ENCODE measurements around the gene SYT11. TPM values are rescaled to one million over a fixed set of nuclear protein-coding genes. Genes with fewer than 3 reads are reported as not detected.

The SYT11 gene
- total and polyA plus RNA-seq, 9 of the 15 experiments (the other 6 are each of a cell fraction or from before 2014, with no cell fraction given) = 0.05 to 0.18 (median 0.11) TPM

GRCh38 chr1:155871390-155871789 lies 12.0 kb downstream of the SYT11 start:
- Histone ChIP-seq H3K79me2 (ENCODE audit: control insufficient read depth, insufficient read depth, low read length) (no peaks in the 10 kb centered on the region), H3K4me2 (ENCODE audit: insufficient read depth, low read length) (no peak overlapping the region), H3K4me1 (replicated peaks in 1 of 2; ENCODE audit: control insufficient read depth in 2 of 2, insufficient read depth in 2 of 2, low read length in 2 of 2) (no peaks in the 10 kb centered on the region; a peak in 1 of 5 replicates), H3K27ac (ENCODE audit: extremely low read depth, low read depth, low read length) (no peak overlapping the region), H3K9ac (ENCODE audit: insufficient read depth in 1 of 2, low read depth in 2 of 2, low read length in 2 of 2) (peak overlapping the region in 1 of 2 experiments; percentile 1; a peak in 1 of 4 replicates), H4K20me1 (replicated peaks; ENCODE audit: control insufficient read depth, insufficient read depth, low read length) (no peaks in the 10 kb centered on the region), H2AFZ (ENCODE audit: low read depth, low read length) (no peak overlapping the region), H3K9me1 (ENCODE audit: control insufficient read depth, insufficient read depth, low read length) (no peaks in the 10 kb centered on the region), H3K27me3 (ENCODE audit: control insufficient read depth in 2 of 2, insufficient read depth in 2 of 2, low read length in 2 of 2) (no peaks in the 10 kb centered on the region; a peak in 1 of 5 replicates), H3K9me3 (replicated peaks; ENCODE audit: control insufficient read depth, insufficient read depth, low read depth, low read length) (no peaks in the 10 kb centered on the region), H3K36me3 (ENCODE audit: control insufficient read depth, insufficient read depth, low read length) (no peaks in the 10 kb centered on the region), H3K4me3 (no peak overlapping the region)
- whole genome bisulfite sequencing (ENCODE audit: insufficient coverage, low coverage, missing lambda C conversion rate) = 0% methylated on average over 1 of the region's 1 CpG
- ATAC-seq (no peak), DNase-seq (ENCODE audit: extremely low read depth in 1 of 4, low spot score in 3 of 4) (no peak), FAIRE-seq (no peak)
- intact Hi-C loops (cut with micrococcal nuclease) (no loop called here), in situ Hi-C loops (cut with MboI) (no loop called here)
- peak; percentile 85 for TF ChIP-seq NFIC (IDR thresholded peaks at IDR 0.05)
- TF ChIP-seq, protein P1, sequence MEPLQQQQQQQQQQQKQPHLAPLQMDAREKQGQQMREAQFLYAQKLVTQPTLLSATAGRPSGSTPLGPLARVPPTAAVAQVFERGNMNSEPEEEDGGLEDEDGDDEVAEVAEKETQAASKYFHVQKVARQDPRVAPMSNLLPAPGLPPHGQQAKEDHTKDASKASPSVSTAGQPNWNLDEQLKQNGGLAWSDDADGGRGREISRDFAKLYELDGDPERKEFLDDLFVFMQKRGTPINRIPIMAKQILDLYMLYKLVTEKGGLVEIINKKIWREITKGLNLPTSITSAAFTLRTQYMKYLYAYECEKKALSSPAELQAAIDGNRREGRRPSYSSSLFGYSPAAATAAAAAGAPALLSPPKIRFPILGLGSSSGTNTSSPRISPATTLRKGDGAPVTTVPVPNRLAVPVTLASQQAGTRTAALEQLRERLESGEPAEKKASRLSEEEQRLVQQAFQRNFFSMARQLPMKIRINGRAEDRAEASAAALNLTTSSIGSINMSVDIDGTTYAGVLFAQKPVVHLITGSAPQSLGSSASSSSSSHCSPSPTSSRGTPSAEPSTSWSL (CRISPR knock-in tag; IDR thresholded peaks at IDR 0.05; ENCODE audit: borderline replicate concordance) = no peak
- no TSS peak for BruUV-seq (replicated peaks)
- POLR2A ChIA-PET = interaction anchor here (0.6 to 1.8 kb wide), 3 partner anchors 12 to 16 kb away, joined by 4 to 6 read pairs (median 4); partner anchors contain the start of gene SYT11
- CTCF ChIA-PET (ENCODE audit: low intra/inter-chr PET ratio) = no interaction called here

DNA sequence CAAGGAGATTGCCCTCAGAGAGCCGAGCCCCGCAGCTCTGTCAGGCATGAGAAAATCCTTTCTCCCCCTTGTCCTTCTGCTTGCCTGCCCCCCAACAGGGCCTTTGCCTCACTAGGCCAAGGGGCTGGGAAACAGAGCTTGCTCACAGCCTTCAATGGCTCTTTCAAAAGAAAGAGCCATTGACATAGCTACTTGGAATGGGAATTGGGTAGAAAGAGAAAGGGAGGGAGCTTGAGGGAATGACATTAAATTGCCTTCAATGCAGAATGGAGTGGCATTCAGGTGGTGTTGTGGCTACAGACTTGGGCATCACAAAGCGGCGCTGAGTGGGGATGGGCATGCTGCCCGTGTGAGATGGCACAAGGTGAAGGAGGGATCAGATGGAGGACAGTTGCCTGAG lies 13.2 kb downstream of the SYT11 start:
- CTCF ChIA-PET (ENCODE audit: low intra/inter-chr PET ratio) = no interaction called here
- Histone ChIP-seq H3K4me1 (replicated peaks in 1 of 2; ENCODE audit: control insufficient read depth in 2 of 2, insufficient read depth in 2 of 2, low read length in 2 of 2) (no peaks in the 10 kb centered on the region; a peak in 1 of 5 replicates), H3K9me1 (ENCODE audit: control insufficient read depth, insufficient read depth, low read length) (no peaks in the 10 kb centered on the region), H3K9ac (ENCODE audit: insufficient read depth in 1 of 2, low read depth in 2 of 2, low read length in 2 of 2) (no peak overlapping the region), H3K4me3 (no peak overlapping the region), H3K36me3 (ENCODE audit: control insufficient read depth, insufficient read depth, low read length) (no peaks in the 10 kb centered on the region), H4K20me1 (replicated peaks; ENCODE audit: control insufficient read depth, insufficient read depth, low read length) (no peaks in the 10 kb centered on the region), H3K79me2 (ENCODE audit: control insufficient read depth, insufficient read depth, low read length) (no peaks in the 10 kb centered on the region), H2AFZ (ENCODE audit: low read depth, low read length) (no peak overlapping the region), H3K4me2 (ENCODE audit: insufficient read depth, low read length) (no peak overlapping the region), H3K27ac (ENCODE audit: extremely low read depth, low read depth, low read length) (no peak overlapping the region), H3K27me3 (ENCODE audit: control insufficient read depth in 2 of 2, insufficient read depth in 2 of 2, low read length in 2 of 2) (no peaks in the 10 kb centered on the region; a peak in 1 of 5 replicates), H3K9me3 (replicated peaks; ENCODE audit: control insufficient read depth, insufficient read depth, low read depth, low read length) (no peaks in the 10 kb centered on the region)
- no TSS peak for BruUV-seq (replicated peaks)
- POLR2A ChIA-PET = interaction anchor here (0.9 to 2.7 kb wide), 5 partner anchors 10 to 44 kb away, joined by 4 to 8 read pairs (median 6); partner anchors contain the start of gene SYT11
- 36% methylated on average over 5 of the region's 5 CpGs for WGBS (ENCODE audit: insufficient coverage, low coverage, missing lambda C conversion rate)
- in situ Hi-C loops (cut with MboI) = no loop called here
- intact Hi-C loops (cut with micrococcal nuclease) = no loop called here
- ATAC-seq = no peak
- no peak for DNase-seq (ENCODE audit: extremely low read depth in 1 of 4, low spot score in 3 of 4)
- TF ChIP-seq DNMT1 (IDR thresholded peaks at IDR 0.05) (no peak), TCFL5 (CRISPR knock-in tag; conservative IDR thresholded peaks at IDR 0.05) (no peak), ZNF12 (CRISPR knock-in tag; IDR thresholded peaks at IDR 0.05) (no peak), ZNF57 (CRISPR knock-in tag; IDR thresholded peaks at IDR 0.05) (no peak), ZNF274 (IDR thresholded peaks at IDR 0.05; ENCODE audit: borderline replicate concordance, low read depth, low read length) (no peak), USF2 (CRISPR knock-in tag; IDR thresholded peaks at IDR 0.05) (no peak), DACH1 (IDR thresholded peaks at IDR 0.05; ENCODE audit: partially characterized antibody) (no peak), ATF7 (IDR thresholded peaks at IDR 0.05) (no peak), SIX5 (IDR thresholded peaks at IDR 0.05; ENCODE audit: borderline replicate concordance in 1 of 2, insufficient read depth in 1 of 2, low read depth in 1 of 2, low read length in 2 of 2) (no peak)
- TF ChIP-seq, protein P2, sequence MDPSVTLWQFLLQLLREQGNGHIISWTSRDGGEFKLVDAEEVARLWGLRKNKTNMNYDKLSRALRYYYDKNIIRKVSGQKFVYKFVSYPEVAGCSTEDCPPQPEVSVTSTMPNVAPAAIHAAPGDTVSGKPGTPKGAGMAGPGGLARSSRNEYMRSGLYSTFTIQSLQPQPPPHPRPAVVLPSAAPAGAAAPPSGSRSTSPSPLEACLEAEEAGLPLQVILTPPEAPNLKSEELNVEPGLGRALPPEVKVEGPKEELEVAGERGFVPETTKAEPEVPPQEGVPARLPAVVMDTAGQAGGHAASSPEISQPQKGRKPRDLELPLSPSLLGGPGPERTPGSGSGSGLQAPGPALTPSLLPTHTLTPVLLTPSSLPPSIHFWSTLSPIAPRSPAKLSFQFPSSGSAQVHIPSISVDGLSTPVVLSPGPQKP (CRISPR knock-in tag; IDR thresholded peaks at IDR 0.05) = no peak
- FAIRE-seq = no peak
